HG02970 (cell line): Measurements from ENCODE around the gene TPCN2.

Experiments
- ATAC-seq: cut with Tn5 transposase; IDR thresholded peaks from one replicate; pipeline ENCODE4 v1.9.1; 2021; ENCODE audit warnings: mild to moderate bottlenecking, moderate library complexity, moderate number of reproducible peaks; ENCODE audit not compliant: unreplicated experiment, low FRiP score

TPCN2 gene

DNA sequence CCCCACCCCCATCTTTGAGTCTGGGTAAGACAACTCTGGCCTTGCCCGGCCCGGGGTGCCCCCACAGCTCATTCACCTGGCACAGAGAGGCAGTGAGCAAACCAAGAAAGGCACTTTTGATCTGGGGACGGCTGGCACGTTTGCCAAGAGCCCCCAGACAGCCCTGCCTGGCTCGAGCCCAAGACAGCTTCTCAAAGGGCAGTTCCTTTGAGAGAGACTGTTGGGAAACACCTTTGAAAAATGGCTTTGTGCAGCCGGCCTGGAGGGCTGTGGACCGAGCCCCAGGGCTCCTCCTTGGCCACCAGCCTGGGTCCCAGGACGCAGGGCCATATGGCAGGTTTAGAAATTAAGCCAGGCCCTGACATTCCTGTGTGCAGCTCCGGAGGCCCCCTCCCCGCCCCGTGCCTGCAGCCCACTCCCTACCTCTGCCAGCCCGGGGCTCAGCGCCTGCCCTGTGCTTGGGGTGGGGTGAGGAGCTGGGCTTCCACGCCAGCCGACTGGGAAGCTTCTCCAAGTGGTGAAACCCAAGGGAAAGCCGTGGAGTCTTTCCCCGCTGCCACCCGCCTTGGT is 56.8 kb downstream of the TPCN2 start:
- no peak for ATAC-seq

DNA sequence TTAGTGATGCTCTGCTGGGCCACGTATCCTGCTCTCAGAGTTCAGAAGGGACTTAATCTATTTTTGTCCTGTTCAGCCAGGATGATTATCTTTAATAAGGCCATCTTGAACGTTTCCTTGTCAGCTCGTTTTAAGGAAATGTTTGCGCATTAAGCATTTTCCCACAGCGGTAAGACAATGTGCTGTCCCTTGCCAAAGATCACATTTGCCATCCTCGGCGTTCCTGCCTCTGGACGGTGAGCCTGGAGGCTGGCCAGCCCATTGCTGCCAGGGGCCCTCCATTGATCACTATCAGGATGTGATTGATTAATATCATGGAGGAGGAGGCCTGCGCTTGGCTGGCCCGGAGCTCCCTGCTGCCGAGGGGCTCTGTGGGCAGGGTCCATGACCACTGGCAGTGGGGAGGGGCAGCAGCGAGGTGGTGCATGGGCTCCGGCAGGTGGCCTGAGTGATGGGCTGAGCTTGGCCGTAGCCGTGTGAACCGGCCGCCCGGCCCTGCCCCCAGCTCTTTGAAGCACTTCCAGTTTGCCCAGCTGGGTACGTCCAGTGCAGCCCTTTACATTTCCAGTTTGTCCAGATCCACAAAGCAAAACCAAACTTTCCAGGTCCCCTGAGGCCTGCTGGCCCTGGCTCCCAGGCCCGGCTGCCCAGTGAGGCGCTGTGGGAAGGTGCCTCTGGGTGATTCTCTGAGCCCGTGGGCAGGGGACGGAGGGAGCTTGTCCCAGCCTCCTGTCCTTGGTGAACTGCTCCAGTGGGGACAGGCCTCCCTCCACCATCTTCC is 57.5 kb downstream of the TPCN2 start:
- ATAC-seq: no peak

- ATAC-seq: no peak
Measured at GRCh38 chr11:69107413-69107812, 58.7 kb downstream of the TPCN2 start.

GRCh38 chr11:69108030-69108429 is 59.3 kb downstream of the TPCN2 start:
- no peak for ATAC-seq

- ATAC-seq: no peak
Measured at GRCh38 chr11:69108559-69108958, 59.8 kb downstream of the TPCN2 start.

- ATAC-seq: no peak
Measured at GRCh38 chr11:69109101-69109500, 60.4 kb downstream of the TPCN2 start.

- ATAC-seq: no peak
Measured at GRCh38 chr11:69110451-69110850, 61.7 kb downstream of the TPCN2 start.

- ATAC-seq: no peak
Measured at GRCh38 chr11:69111624-69112542, 63.2 kb downstream of the TPCN2 start.

- no peak for ATAC-seq
Measured at GRCh38 chr11:69113226-69113625, 64.5 kb downstream of the TPCN2 start.

- ATAC-seq: no peak
Measured at GRCh38 chr11:69113646-69114340, 65.1 kb downstream of the TPCN2 start.

DNA sequence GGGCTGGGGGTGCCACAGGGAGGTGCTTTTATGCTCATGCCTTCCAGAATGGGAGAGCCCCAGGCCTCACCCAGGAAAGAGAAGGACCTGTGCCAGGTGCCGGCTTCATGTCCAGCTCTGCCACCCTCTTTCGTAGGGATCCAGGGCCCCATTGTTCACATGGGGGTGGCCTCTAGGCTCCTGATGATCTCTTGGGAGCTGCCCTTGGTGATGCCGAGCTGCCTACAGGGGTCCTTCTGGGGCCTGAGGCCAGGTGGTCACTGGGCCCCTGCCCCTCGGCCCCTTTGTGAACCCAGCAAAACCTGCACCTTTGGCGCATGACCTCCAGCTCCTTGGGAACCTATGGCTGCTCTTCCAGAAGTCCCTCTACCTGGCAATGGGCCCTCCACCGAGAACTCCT is 65.6 kb downstream of the TPCN2 start:
- no peak for ATAC-seq

DNA sequence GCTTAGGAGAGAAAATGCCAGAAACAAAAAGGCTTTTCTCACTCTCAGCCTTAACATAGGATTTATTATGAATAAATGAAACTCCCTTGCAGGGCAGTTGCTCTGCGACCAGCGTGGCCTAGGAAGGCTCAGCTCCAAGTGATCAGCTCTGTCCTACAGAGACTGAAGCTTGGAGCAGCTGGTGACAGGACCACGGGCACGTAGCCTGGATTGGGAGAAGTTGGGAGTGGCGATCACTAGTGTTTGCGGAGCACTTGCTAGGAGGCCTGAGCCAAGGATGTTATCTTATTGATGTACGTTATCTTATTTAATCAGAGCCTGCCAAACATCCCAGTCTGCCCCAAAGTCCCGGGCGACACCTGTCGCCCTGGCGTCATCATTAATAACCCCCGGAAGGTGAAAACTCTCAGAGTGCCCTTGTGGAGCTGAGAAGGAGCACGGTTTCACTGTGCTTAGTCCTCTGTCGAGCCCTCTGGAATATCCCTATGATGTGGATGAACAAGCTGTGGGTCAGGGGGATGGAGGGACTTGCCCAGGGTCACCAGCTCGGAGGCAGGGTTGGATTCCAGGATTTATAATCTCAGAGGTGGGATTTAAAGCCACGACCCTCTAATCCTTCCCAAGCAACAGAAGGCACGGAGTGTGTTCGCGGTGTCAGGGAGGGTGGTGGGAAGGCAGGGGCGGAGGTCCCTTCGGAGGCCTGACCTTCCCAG is 66.2 kb downstream of the TPCN2 start:
- no peak for ATAC-seq

- ATAC-seq: no peak
Measured at GRCh38 chr11:69115586-69116560, 67.1 kb downstream of the TPCN2 start.

- no peak for ATAC-seq
Measured at GRCh38 chr11:69116671-69117070, 67.9 kb downstream of the TPCN2 start.

GRCh38 chr11:69119190-69119589 is 70.5 kb downstream of the TPCN2 start:
- ATAC-seq: no peak

DNA sequence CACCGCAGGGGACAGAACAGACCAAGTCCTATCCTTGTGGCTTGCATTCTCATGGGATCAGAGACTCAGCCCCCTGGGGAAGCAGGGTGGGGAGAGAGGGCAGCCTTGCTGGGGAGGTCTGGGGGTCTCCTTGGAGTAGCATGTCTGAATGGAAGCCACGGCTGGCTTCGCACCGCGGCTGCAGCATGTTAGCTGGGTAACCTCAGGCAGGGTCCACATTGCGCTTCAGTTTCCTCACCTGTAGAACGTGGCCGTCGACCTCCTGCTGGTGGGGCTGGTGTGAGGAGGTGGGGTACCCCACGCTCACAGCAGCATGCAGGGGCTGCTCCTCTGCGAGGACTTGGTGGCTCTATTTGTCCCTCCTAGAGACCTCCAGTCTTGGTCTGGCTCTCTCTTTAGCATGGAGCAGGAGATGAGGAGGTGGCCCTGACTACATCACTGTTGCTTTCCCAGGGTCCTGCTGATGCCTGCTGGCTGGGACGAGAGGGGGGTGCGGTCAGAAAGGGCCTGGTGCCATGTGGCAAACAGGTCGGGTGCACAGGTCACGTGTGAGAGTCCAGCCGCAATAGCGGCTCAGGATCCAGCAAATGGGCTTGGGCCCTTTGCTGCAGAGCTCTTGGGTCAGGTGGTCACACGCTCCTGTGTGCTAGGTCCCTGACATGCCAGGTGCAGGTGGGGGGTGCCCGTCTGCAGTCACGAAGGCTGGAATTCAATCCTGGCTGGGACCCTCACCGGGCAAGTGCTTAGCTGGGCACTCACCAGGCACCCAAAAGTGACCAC is 71.6 kb downstream of the TPCN2 start:
- ATAC-seq: no peak

DNA sequence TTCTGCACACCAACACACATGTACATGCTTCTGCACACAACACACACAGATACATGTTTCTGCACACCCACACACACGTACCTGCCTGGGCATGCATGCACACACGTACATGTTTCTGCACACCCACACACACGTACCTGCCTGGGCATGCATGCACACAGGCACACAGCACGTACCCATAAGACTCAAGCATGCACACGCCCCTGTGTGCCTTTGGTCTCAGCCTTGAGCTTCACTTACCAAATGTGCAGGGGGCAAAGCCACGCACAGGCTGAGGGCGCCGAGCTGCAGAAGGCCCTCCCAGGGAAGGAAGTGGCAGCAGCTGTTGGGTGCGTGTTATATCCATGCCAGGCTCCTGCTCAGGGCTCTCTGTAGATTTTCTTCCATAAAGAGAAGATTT is 72.3 kb downstream of the TPCN2 start:
- no peak for ATAC-seq
